CMK (cell line): ENCODE measurements around the gene BCL2L13.
"Not testable (repeated sequence)": the region's sequence is repeated elsewhere in the genome, so short reads cannot be mapped to it uniquely, and the experiment has no call there.

ENCODE experiments used
- DNase-seq: peaks from one replicate; pipeline ENCODE4 v3.0.0-alpha.2; 2010; ENCODE audit warnings: low read depth

The BCL2L13 gene

DNA sequence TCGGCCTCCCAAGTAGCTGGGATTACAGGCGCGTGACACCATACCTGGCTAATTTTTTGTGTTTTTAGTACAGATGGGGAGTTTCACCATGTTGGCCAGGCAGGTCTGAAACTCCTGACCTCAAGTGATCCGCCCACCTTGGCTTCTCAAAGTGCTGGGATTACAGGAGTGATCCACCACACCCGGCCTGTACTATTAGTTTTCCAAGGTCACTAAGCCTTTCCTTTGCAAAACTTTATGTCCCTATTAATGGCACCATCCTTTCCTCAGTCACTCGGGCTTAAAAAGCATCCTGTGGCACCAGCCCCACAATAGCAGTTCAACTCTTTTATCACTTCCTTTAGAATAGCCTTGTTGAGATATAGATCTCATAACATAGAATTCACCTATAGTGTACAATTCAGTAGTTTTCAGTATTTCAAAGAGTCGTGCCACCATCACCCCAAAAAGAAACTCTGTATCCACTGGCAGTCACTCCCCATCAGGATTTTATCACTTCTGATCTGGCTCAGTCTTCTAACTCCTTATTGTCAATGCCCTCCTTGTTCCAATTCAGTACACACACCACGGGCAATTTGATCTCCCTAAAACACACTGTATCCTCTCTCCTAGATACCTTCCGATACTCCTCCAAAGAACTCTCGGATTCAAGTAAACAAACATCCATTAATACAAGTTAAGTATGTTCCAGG lies 921 bp upstream of the BCL2L13 start:
- no peak for DNase-seq

DNA sequence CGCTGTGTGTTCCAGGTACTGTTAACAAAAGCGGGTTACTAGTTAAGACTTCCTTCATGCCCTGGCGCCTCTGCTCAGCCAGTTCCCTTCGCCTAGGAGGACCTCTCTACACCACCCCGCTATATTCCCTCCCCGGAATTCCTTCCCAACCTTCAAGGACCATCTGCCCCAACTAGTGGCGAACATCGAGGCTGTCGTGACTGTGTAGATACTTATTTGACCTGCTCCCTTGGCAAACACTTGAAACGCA lies 450 bp upstream of the BCL2L13 start:
- DNase-seq = no peak

DNA sequence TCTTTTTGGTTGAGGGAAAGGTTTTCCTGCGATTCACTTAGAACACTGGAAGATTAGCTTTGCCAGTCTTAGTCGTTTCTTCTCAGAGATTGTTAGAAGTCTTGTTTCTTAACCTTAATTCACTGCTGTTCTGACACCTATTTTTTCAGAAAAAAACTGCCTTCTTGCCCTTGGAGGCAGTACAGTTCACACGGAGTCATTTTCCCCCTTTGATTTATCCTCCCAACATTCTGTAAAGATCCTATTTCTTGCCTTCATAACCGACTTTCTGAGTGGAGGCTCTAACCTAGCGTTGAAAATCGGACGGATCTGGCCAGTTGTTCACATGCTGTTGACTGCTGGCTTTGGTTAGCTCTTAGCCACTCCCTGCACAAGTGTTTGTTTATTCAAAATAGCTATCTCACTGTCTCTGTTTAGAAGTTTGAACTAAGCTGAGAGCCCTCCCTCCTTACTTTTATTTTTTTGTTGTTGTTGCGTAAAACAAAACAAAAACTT lies 737 bp downstream of the BCL2L13 start:
- DNase-seq = no peak

DNA sequence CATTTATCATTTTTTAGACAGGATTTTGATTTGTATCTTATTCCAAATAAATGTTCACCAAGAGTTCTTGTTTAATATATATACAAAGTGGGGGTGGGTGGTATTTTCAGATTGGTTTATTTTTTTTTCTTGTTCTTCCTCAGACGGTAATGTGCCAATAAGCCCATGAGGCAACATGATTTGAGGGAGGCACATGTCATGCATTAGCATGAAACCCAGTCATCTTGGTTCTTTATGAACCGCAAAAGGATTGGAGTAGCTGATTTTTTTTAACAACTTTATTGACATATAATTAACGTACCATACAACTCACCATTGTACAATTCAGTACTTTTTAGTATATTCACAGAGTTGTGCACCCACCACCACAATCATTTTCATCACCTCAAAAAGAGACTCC lies 2.7 kb downstream of the BCL2L13 start:
- DNase-seq = no peak

DNA sequence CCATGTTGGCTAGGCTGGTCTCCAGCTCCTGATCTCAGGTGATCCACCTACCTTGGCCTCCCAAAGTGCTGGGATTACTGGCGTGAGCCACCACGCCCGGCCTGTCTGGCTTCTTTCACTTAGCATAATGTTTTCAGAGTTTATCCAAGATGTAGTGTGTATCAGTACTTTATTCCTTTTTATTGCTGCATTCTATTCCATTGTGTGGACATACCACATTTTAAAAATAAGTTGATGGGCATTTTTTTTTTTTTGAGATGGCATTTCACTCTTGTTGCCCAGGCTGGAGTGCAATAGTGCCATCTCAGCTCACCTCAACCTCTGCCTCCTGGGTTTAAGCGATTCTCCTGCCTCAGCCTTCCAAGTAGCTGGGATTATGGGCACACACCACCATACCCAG lies 3.8 kb downstream of the BCL2L13 start:
- not testable (repeated sequence) for DNase-seq

DNA sequence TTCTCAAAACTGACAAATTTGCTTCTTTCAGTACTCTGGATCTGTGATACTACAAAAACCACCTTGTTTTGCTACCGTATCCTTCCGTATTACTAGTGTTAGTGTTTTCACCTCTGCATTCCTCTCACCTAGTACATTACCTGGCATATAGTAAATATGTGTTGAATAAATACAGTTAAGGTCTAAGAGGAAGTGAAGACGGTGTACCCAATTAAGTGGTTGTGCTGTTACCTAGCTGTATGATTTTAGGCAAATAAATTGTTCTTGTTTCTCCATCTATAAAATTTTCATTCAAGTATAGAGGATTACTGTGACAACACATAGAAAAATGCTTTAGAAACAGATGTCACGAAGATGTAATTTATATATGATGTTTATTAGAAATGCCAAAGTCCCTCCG lies 8.9 kb downstream of the BCL2L13 start:
- DNase-seq = no peak

DNA sequence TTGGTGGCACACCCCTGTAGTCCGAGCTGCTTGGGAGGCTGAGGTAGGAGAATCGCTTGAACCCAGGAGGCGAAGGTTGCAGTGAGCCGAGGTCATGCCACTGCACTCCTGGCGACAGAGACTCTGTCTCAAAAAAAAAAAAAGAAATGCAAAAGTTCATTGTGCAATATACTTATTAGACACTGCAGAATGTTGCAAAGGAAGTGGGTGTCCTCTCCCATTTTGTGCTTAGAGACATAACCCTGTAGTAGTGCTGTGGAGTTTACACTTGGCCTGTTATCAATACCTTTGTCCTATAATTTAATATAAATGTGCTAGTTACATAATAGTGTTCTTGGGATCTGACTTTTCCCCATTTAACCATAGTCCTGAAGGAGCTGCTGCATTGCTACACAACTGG lies 9.4 kb downstream of the BCL2L13 start:
- DNase-seq = no peak

DNA sequence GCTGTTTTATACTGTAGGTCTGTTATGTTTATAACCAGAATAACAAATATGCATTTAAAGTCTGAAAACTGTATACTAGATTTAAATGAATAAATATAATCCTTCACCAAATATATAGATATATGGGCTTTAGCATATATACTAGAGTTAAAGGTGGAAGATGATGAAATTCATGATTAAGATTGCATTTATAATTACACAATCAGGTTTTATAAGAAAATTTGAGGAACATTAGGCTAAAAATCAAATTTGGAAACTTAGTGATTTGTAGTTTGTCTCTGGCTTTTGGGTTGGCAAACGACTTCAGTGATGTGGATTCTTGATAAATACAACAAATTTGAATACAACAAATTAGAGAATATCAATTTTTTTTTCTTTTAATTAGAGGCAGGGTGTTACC lies 10.0 kb downstream of the BCL2L13 start:
- DNase-seq = no peak

DNA sequence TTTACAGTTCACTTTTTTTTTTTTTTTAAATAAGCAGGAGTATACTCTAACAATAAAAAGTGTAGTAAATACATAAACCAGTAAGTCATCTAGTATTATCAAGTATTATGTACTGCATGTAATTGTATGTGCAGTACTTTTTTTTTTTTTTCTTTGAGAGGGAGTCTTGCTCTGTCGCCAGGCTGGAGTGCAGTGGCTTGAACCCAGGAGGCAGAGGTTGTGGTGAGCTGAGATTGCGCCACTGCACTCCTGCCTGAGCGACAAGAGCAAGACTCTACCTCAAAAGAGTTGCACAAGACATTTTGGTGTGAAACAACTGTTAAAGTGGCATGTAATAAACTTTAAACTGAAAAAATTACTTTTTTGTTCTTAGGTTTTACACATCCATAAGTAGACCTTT lies 16.7 kb downstream of the BCL2L13 start:
- no peak for DNase-seq

DNA sequence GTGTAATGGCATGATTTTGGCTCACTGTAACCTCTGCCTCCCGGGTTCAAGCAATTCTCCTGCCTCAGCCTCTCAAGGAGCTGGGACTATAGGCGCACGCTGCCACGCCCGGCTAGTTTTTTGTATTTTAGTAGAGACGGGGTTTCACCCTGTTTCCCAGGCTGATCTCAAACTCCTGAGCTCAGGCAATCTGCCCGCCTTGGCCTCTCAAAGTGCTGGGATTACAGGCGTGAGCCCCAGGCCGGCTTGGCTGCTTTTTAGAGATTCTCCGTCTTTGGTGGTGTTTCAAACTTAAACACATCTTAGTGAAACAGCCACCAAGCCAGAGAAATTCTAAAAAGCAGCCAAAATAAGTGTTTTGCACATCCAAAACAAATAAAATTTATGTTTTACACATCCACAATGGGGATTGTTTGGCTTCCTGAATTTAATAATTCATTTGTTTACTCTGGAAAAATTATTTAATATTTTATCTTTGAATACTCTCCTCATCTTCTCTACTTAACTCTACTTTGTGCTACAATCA lies 18.4 kb downstream of the BCL2L13 start:
- DNase-seq = no peak

DNA sequence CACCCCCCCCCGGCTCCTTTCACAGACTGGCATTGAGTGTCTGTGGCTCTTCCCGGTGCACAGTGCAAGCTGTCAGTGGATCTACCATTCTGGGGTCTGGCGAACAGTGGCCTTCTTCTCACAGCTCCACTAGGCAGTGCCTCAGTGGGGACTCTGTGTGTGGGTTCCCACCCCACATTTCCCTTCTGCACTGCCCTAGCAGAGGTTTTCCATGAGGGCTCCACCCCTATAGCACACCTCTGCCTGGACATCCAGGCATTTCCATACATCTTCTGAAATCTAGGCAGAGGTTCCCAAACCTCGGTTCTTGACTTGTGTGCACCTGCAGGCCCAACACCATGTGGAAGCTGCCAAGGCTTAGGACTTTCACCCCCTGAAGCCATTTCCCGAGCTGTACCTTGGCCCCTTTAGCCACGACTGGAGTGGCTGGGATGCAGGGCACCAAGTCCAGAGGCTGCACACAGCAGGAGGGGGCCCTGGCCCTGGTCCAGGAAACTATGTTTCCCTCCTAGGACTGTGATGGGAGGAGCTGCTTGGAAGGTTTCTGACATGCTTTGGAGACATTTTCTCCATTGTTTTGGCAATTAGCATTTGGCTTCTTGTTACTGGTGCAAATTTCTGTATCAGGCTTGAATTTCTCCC lies 26.0 kb downstream of the BCL2L13 start:
- DNase-seq = no peak

DNA sequence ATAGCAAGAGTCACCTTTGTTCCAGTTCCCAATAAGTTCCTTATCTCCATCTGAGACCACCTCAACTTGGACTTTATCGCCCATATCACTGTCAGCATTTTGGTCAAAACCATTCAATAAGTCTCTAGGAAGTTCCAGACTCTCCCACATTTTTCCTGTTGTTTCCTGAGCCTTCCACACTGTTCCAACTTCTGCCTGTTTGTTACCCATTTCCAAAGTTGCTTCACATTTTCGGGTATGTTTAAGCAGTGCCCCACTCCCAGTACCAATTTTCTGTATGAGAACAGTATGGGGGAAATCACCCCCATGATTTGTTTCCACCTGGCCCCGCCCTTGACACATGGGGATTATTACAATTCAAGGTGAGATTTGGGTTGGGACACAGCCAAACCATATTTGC lies 26.7 kb downstream of the BCL2L13 start:
- DNase-seq = no peak

DNA sequence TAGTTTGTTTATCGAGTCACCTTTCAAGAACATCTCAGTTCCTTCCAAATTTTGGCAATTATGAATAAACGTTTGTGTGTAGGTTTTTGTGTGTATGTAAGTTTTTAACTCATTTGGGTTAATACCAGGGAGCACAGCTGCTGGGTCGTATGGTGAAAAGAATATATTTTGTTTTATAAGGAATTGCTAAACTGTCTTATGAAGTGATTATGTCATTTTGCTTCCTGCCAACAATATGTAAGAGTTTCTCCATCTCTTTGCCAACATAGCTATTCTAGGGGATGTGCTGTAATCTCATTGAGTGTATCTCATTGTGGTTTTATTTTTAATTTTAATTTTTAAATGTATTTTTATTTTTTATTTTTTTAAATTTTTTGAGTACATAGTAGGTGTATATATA lies 27.3 kb downstream of the BCL2L13 start:
- no peak for DNase-seq

DNA sequence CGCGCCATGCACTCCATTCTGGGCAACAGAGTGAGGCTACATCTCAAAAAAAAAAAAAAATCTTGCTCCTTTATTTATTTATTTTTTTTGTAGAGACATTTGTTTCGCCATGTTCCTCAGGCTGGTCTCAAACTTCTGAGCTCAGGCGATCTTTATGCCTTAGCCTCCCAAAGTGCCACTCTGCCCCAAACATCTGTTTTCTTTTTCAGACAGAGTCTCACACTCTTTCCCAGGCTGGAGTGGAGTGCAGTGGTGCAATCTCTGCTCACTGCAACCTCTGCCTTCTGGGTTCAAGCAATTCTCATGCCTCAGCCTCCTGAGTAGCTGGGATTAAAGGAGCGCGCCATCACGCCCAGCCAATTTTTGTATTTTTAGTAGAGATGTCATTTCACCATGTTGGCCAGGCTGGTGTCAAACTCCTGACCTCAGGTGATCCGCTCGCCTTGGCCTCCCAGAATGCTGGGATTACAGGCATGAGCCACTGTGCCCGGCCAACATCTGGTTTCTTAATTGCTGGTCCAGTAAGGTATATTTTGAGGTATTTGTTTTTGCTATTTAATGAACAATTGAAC lies 33.0 kb downstream of the BCL2L13 start:
- not testable (repeated sequence) for DNase-seq

DNA sequence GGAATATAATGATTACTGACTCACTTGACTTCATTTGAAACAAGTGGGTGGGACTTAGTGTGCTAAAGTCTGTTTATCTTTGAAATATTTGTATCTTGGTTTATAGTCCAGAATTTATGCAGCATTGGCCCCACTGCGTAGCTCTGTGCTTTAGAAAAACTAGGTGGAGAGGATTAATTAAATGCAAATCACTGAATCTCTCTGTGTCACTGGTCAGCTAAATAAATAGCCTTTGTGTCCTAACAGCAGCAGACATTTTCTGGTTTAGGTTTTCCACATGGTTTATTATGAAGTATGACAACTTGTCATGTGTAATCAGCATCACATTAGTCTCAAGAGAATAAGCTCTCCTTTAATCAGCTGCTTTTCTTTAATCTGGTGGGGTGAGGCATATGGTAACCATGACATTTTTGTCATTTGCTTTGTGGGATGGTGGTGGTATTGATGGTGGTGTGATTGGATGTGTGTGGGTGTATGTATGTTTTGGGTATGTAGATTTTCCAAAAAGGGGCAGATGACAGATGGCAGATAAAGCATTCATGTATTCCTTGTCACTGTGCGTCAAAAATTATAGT lies 33.9 kb downstream of the BCL2L13 start:
- DNase-seq = no peak

DNA sequence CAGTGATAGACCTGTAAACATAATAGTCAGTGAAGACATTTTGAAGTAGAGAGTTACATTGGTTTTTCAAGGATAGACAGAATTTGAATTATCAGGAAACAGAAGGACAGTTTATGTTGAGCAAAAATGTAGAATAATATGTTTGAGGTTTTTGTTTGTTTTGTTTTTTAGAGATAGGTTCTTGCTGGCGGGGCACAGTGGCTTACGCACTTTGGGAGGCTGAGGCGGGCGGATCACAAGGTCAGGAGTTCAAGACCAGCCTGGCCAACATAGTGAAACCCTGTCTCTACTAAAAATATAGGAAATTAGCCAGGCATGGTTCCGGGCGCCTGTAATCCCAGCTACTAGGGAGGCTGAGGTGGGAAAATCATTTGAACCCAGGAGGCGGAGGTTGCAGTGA lies 35.6 kb downstream of the BCL2L13 start:
- DNase-seq = no peak

DNA sequence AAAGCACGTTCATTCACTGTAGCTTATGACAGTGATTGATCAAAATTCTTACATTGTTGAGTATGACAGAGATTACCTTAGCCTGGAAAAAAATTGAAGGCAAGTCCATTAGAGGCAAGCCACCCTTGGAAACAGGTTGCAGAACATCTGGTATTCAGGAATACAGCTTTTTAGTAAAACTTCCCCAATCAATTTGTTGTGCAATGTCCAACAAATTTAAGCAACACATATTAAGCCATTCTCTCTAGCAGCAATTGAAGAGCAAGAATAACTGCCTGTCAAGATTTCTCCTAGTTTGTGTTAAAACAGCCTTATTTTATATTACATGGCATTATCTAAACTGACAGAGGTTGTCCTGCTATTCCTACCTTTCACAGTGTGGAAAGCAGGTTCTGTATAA lies 37.0 kb downstream of the BCL2L13 start:
- DNase-seq = no peak

DNA sequence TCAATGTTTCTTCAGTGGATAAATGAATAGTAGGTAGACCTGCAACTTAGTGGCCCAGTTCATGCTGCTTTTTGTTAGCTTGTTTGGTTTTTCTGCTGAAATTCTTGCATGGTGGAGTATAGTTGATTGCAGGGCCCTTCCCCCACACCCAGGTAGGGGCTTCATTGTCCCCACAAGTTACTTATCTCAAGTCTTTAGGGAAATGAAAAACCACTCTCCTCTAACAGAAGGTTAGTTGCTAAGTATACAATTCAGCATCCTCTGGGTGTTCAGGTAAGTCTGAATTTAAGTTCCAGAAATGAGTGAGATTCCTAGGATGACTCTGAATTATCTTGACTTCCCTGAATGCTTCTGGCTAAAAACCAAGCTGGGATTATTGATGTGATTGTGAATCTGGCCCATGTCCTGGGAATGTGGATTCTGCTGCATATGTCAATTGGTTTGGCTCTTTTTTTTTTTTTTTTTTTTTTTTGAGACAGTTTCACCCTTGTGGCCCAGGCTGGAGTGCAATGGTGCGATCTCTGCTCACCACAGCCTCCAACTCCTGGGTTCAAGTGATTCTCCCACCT lies 40.3 kb downstream of the BCL2L13 start:
- no peak for DNase-seq

DNA sequence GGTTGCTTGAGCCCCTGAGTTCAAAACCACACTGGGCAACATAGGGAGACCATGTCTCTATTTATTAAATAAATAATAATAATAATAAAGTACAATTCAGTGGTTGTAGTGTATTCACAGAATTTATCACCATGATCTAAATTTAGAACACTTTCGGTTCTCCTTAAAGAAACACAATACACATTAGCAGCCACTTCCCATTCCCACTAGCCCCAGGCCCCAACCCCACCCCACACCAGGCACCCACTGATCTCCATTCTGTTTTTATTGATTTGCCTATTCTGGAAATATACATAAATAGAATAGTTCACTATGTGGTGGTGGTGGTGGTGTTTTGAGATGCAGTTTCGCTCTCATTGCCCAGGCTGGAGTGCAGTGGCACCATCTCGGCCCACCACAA lies 45.7 kb downstream of the BCL2L13 start:
- no peak for DNase-seq

DNA sequence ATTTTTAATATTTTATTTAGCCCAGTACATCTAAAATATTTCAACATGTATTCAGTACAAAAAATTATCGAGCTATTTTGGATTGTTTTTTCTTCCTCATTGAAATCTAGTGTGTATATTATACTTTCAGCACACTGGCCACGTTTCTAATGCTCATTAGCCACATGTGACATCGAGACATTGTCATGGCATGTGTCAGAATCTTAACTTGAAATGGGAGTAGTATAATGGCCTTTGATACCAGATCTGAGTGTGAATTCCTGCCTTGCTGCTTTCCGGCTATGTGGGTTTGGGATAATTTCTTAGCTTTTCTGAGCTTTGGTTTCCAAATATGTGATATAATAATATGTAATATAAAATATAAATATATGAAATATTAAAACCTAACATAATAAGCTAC lies 54.3 kb downstream of the BCL2L13 start:
- DNase-seq = no peak

DNA sequence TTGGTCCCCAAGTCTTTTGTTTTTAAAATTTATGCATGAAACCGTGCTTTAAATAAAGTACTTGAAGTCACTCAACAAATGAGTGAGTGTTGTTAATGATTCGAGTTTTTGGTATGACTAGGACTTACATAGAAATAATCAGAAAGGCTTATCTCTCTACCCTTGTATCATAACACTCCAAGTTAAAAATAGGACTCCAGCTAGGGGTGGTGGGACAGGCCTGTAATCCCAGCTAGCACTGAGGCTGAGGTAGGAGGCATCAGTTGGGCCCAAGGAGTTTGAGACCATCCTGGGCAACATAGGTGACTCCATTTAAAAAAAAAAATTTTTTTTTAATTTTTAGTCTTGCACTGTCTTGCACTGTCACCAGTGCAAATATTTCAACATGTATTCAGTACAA lies 55.6 kb downstream of the BCL2L13 start:
- DNase-seq = no peak

DNA sequence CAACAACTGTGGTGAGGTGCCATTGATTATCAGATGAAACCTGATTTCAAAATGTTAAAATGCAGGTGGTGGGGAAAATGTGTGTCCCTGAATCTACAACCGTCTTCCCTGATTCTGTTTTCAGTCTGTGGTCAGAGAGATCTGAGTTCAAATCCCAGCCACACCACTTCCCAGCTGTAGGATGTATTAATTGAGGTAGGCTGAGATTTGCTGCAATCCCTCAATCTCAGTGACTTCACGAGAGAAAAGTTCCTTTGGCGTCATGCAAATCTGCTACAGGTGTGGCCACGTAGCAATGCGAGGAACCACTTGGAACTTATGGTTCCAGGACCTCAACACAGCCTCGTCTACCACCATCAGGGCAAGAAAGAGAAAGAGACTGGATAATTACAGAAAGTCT lies 56.2 kb downstream of the BCL2L13 start:
- no peak for DNase-seq

DNA sequence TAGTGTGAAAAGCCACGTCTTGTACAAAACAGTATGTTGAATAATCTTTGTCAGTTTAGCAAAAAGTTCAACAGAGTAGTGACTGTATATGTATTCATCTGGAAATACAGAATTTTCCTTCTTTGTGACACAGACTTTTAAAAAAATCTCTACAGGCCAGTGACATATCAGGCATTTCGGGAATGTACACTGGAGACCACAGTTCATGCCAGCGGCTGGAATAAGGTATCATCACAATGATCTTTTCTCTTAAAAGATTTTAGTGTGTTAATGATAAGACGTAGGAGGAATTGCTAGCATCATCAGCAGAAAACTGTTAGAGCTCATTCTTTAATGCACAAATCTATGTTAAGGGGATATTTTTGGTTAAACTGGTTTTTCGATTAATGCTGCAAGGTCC lies 57.4 kb downstream of the BCL2L13 start:
- DNase-seq = no peak
